GM18951 (cell line): ENCODE results near the gene SORCS1.

Experiments used
- POLR2A ChIP-seq: IDR thresholded peaks from 4 replicates; pipeline ENCODE4 v1.6.1; 2011; ENCODE audit warnings: mild to moderate bottlenecking; ENCODE audit not compliant: insufficient read length, insufficient read depth; ENCODE audit errors: extremely low read depth
- in situ Hi-C: fragments of 300-500 bp; cut with MboI; formaldehyde crosslinking; loops from one replicate; pipeline ENCODE4 v1.12.0; 2022; ENCODE audit warnings: low sequenced_read_pairs, mixed read lengths, inconsistent platforms; ENCODE audit not compliant: unreplicated experiment

The SORCS1 gene

GRCh38 chr10:106565546-106565945 lies 599.0 kb downstream of the SORCS1 start:
- in situ Hi-C loops = no loop called here
- no peak for TF ChIP-seq POLR2A

GRCh38 chr10:106563384-106563783 lies 601.1 kb downstream of the SORCS1 start:
- TF ChIP-seq POLR2A = no peak
- in situ Hi-C loops = no loop called here

GRCh38 chr10:106560925-106561640 lies 603.4 kb downstream of the SORCS1 start:
- in situ Hi-C loops = no loop called here
- TF ChIP-seq POLR2A = no peak

- in situ Hi-C loops = no loop called here
- no peak for TF ChIP-seq POLR2A
Observed at GRCh38 chr10:106559442-106559841, 605.1 kb downstream of the SORCS1 start.

GRCh38 chr10:106557951-106558733 lies 606.4 kb downstream of the SORCS1 start:
- in situ Hi-C loops = no loop called here
- TF ChIP-seq POLR2A = no peak

GRCh38 chr10:106557053-106557452 lies 607.5 kb downstream of the SORCS1 start:
- TF ChIP-seq POLR2A = no peak
- in situ Hi-C loops = no loop called here

- in situ Hi-C loops = no loop called here
- no peak for TF ChIP-seq POLR2A
Observed at GRCh38 chr10:106555599-106555998, 608.9 kb downstream of the SORCS1 start.

GRCh38 chr10:106551501-106552062 lies 612.9 kb downstream of the SORCS1 start:
- TF ChIP-seq POLR2A = no peak
- in situ Hi-C loops = no loop called here

GRCh38 chr10:106548832-106549231 lies 615.7 kb downstream of the SORCS1 start:
- TF ChIP-seq POLR2A = no peak
- in situ Hi-C loops = no loop called here

GRCh38 chr10:106547047-106547635 lies 617.4 kb downstream of the SORCS1 start:
- in situ Hi-C loops = no loop called here
- TF ChIP-seq POLR2A = no peak

GRCh38 chr10:106542461-106542860 lies 622.0 kb downstream of the SORCS1 start:
- no peak for TF ChIP-seq POLR2A
- in situ Hi-C loops = no loop called here

- in situ Hi-C loops = no loop called here
Observed at GRCh38 chr10:106540645-106541044, 623.9 kb downstream of the SORCS1 start.

GRCh38 chr10:106537866-106538265 lies 626.6 kb downstream of the SORCS1 start:
- in situ Hi-C loops = no loop called here
- TF ChIP-seq POLR2A = no peak

More at GRCh38 chr10:106540645-106541044, 623.9 kb downstream of the SORCS1 start:
- no peak for TF ChIP-seq POLR2A
